OCI-LY7 (cell line): ENCODE results near the gene TCP11L2.

Experiments
- EZH2phosphoT487 ChIP-seq: fragments of 200-600 bp; sonication (generic); IDR thresholded peaks from 2 replicates; pipeline ENCODE4 v1.6.1; 2018; ENCODE audit warnings: low read depth, borderline replicate concordance, mild to moderate bottlenecking, mixed run types, antibody characterized with exemption, low read length, moderate library complexity, mixed read lengths
- TF ChIP-seq, protein P1 (sequence below): fragments of 200-600 bp; sonication (generic); conservative IDR thresholded peaks from 2 replicates; pipeline ENCODE4 v1.5.1; 2014; ENCODE audit warnings: mild to moderate bottlenecking, antibody characterized with exemption, low read length, moderate library complexity, mixed read lengths

DNA sequence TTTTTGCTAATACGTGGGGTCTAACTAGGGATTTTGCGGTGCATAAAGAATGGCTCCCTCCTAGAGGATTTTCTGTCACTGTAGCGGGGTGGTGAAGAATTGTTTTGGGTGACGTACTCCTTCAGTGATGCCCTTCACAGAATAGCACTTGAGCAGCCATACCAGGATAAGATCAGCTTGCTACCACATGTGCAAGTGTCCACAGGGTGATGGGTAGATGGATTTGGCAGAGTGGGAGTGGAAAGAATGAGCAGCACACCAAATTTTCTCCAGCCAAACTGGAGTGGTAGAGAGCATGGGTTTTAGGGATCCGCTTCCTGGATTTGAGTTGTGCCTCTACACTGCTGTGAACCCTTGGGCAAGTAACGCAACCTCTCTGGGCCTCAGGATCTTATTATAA lies 2.3 kb downstream of the TCP11L2 start:
- no peak for TF ChIP-seq EZH2phosphoT487
- TF ChIP-seq, protein P1, sequence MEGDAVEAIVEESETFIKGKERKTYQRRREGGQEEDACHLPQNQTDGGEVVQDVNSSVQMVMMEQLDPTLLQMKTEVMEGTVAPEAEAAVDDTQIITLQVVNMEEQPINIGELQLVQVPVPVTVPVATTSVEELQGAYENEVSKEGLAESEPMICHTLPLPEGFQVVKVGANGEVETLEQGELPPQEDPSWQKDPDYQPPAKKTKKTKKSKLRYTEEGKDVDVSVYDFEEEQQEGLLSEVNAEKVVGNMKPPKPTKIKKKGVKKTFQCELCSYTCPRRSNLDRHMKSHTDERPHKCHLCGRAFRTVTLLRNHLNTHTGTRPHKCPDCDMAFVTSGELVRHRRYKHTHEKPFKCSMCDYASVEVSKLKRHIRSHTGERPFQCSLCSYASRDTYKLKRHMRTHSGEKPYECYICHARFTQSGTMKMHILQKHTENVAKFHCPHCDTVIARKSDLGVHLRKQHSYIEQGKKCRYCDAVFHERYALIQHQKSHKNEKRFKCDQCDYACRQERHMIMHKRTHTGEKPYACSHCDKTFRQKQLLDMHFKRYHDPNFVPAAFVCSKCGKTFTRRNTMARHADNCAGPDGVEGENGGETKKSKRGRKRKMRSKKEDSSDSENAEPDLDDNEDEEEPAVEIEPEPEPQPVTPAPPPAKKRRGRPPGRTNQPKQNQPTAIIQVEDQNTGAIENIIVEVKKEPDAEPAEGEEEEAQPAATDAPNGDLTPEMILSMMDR = no peak
